H9 (cell line): ENCODE data around the gene SELENOI. TPM values are rescaled to one million over a fixed set of nuclear protein-coding genes. Genes with fewer than 3 reads are reported as not detected.

ENCODE experiments used
- DNase-seq: peaks from one replicate; pipeline ENCODE4 v3.0.0-alpha.2; 2017
- H2AFZ ChIP-seq: one replicate; pipeline ENCODE4 v1.6.1; 2013; ENCODE audit warnings: mild to moderate bottlenecking, low read length, control low read depth, moderate library complexity
- H2AK5ac ChIP-seq: 2 replicates; pipeline ENCODE4 v1.6.1; 2013; ENCODE audit warnings: low read length, control low read depth, mixed read lengths; ENCODE audit not compliant: insufficient read length
- H2BK120ac ChIP-seq: one replicate; pipeline ENCODE4 v1.6.1; 2013; ENCODE audit warnings: low read depth, mild to moderate bottlenecking, low read length, control low read depth, inconsistent platforms; ENCODE audit not compliant: poor library complexity, severe bottlenecking
- H2BK12ac ChIP-seq: 2 replicates; pipeline ENCODE4 v1.6.1; 2013; ENCODE audit warnings: low read length, control low read depth, mixed read lengths, low read depth; ENCODE audit not compliant: insufficient read length
- H2BK15ac ChIP-seq: 2 replicates; pipeline ENCODE4 v1.6.1; 2013; ENCODE audit warnings: low read depth, low read length, control low read depth
- H2BK20ac ChIP-seq: one replicate; pipeline ENCODE4 v1.6.1; 2013; ENCODE audit warnings: low read depth, mild to moderate bottlenecking, low read length, control low read depth, inconsistent platforms; ENCODE audit not compliant: poor library complexity, severe bottlenecking
- H2BK5ac ChIP-seq: 2 replicates; pipeline ENCODE4 v1.6.1; 2013; ENCODE audit warnings: low read length, control low read depth, mixed read lengths; ENCODE audit not compliant: insufficient read length
- H3K14ac ChIP-seq: 2 replicates; pipeline ENCODE4 v1.6.1; 2013; ENCODE audit warnings: low read length, control low read depth; ENCODE audit not compliant: insufficient read depth
- H3K18ac ChIP-seq: 2 replicates; pipeline ENCODE4 v1.6.1; 2013; ENCODE audit warnings: low read depth, mild to moderate bottlenecking, mixed read lengths, low read length, control low read depth; ENCODE audit not compliant: insufficient read length
- H3K23ac ChIP-seq: 2 replicates; pipeline ENCODE4 v1.6.1; 2013; ENCODE audit warnings: low read length, control low read depth, mixed read lengths, low read depth; ENCODE audit not compliant: insufficient read length
- H3K23me2 ChIP-seq: 2 replicates; pipeline ENCODE4 v1.6.1; 2013; ENCODE audit warnings: low read depth, mild to moderate bottlenecking, mixed read lengths, low read length, control low read depth; ENCODE audit not compliant: insufficient read length, poor library complexity, severe bottlenecking
- H3K27ac ChIP-seq: 2 replicates; pipeline ENCODE4 v1.5.1; 2013; ENCODE audit warnings: low read length, control low read depth, mixed read lengths, low read depth; ENCODE audit not compliant: insufficient read length
- H3K27me3 ChIP-seq: 2 replicates; pipeline ENCODE4 v1.6.1; 2013; ENCODE audit warnings: low read length, control low read depth, inconsistent platforms; ENCODE audit not compliant: insufficient read depth
- H3K4ac ChIP-seq: 2 replicates; pipeline ENCODE4 v1.6.1; 2013; ENCODE audit warnings: low read depth, mild to moderate bottlenecking, control low read depth, inconsistent platforms, low read length, moderate library complexity
- H3K4me1 ChIP-seq: 2 replicates; pipeline ENCODE4 v1.6.1; 2013; ENCODE audit warnings: low read length, control low read depth, inconsistent platforms; ENCODE audit not compliant: insufficient read depth
- H3K4me2 ChIP-seq: 2 replicates; pipeline ENCODE4 v1.6.1; 2013; ENCODE audit warnings: low read length, control low read depth, mixed read lengths; ENCODE audit not compliant: insufficient read length, insufficient read depth
- H3K56ac ChIP-seq: 2 replicates; pipeline ENCODE4 v1.6.1; 2013; ENCODE audit warnings: low read depth, mild to moderate bottlenecking, mixed read lengths, low read length, control low read depth; ENCODE audit not compliant: insufficient read length
- H3K79me1 ChIP-seq: 2 replicates; pipeline ENCODE4 v1.6.1; 2013; ENCODE audit warnings: low read depth, mild to moderate bottlenecking, moderate library complexity, low read length, control low read depth, inconsistent platforms; ENCODE audit not compliant: insufficient read depth, poor library complexity, severe bottlenecking
- H3K79me2 ChIP-seq: 2 replicates; pipeline ENCODE4 v1.6.1; 2013; ENCODE audit warnings: low read length, control low read depth, inconsistent platforms; ENCODE audit not compliant: insufficient read depth
- H3K9ac ChIP-seq: 2 replicates; pipeline ENCODE4 v1.6.1; 2013; ENCODE audit warnings: low read length, control low read depth, mixed read lengths; ENCODE audit not compliant: insufficient read length; ENCODE audit errors: extremely low read depth
- H3K9me3 ChIP-seq: one replicate; pipeline ENCODE4 v1.6.1; 2013; ENCODE audit warnings: low read depth, low read length, inconsistent platforms; ENCODE audit not compliant: control insufficient read depth
- H3T11ph ChIP-seq: one replicate; pipeline ENCODE4 v1.6.1; 2013; ENCODE audit warnings: mild to moderate bottlenecking, low read length, control low read depth, inconsistent platforms
- H4K20me1 ChIP-seq: one replicate; pipeline ENCODE4 v1.6.1; 2013; ENCODE audit not compliant: control insufficient read depth, insufficient read length, insufficient read depth
- H4K5ac ChIP-seq: 2 replicates; pipeline ENCODE4 v1.6.1; 2013; ENCODE audit warnings: low read depth, mild to moderate bottlenecking, mixed read lengths, low read length, control low read depth; ENCODE audit not compliant: insufficient read length
- H4K8ac ChIP-seq: replicated peaks from 2 replicates; pipeline ENCODE4 v1.6.1; 2013; ENCODE audit warnings: low read length, control low read depth, mixed read lengths, low read depth; ENCODE audit not compliant: insufficient read length
- H4K91ac ChIP-seq: 2 replicates; pipeline ENCODE4 v1.6.1; 2013; ENCODE audit warnings: low read depth, mild to moderate bottlenecking, moderate library complexity, mixed read lengths, low read length, control low read depth; ENCODE audit not compliant: insufficient read length
- H3K27ac Mint-ChIP-seq, 3 experiments: 2 replicates in 2 of 3; 3 replicates in 1 of 3; pipeline ENCODE4 v1.8.0; 2020 to 2021; ENCODE audit warnings: mixed read lengths in 3 of 3, mild to moderate bottlenecking in 1 of 3, moderate library complexity in 1 of 3
- H3K27me3 Mint-ChIP-seq: 2 replicates; pipeline ENCODE4 v1.8.0; 2021; ENCODE audit warnings: low read depth, mild to moderate bottlenecking, moderate library complexity, mixed read lengths
- H3K36me3 Mint-ChIP-seq, 3 experiments: 2 replicates in 2 of 3; 3 replicates in 1 of 3; pipeline ENCODE4 v1.8.0; 2020 to 2021; ENCODE audit warnings: low read depth in 3 of 3, mixed read lengths in 3 of 3; ENCODE audit not compliant: insufficient read depth in 1 of 3
- H3K4me1 Mint-ChIP-seq, 2 experiments: 2 replicates each; pipeline ENCODE4 v1.8.0; 2020; ENCODE audit warnings: mixed read lengths in 2 of 2
- H3K4me3 Mint-ChIP-seq, 2 experiments: 2 replicates in 1 of 2; 3 replicates in 1 of 2; pipeline ENCODE4 v1.8.0; 2020 to 2021; ENCODE audit warnings: mild to moderate bottlenecking in 2 of 2, mixed read lengths in 2 of 2, moderate library complexity in 1 of 2
- H3K9me3 Mint-ChIP-seq, 2 experiments: 2 replicates in 1 of 2; 3 replicates in 1 of 2; pipeline ENCODE4 v1.8.0; 2020; ENCODE audit warnings: mild to moderate bottlenecking in 2 of 2, mixed read lengths in 2 of 2, moderate library complexity in 1 of 2
- CTCF ChIP-seq: fragments of 200-600 bp; sonication (generic); conservative IDR thresholded peaks from 3 replicates; pipeline ENCODE4 v1.8.0; 2021; ENCODE audit warnings: antibody characterized with exemption, mild to moderate bottlenecking
- WGBS: extraction: QIAGEN DNeasy Blood & Tissue Kit; methylation state at CpG from one replicate; pipeline ENCODE4 v1.1.7; 2013; ENCODE audit warnings: missing lambda C conversion rate, low lambda C conversion rate, mixed read lengths; ENCODE audit not compliant: insufficient read length; ENCODE audit errors: extremely low coverage; 5-methylcytosine and 5-hydroxymethylcytosine counted together
- total RNA-seq: library from RNA; stranded (reverse); gene quantifications from 2 replicates; pipeline ENCODE4 v1.2.1, GENCODE V29; 2021

The SELENOI gene
- total RNA-seq, 1 experiment from 2014 or later, result 41.9 TPM

- Mint-ChIP-seq H3K4me1 (peaks cover 0 to 7% of the 10 kb centered on the region in 2 experiments; a peak in 1 of 4 replicates), H3K4me3 (no peak overlapping the region), H3K36me3 (no peaks in the 10 kb centered on the region), H3K9me3 (no peaks in the 10 kb centered on the region), H3K27me3 (peaks cover 3% of the 10 kb centered on the region; the same call in 1 of the 2 replicates), H3K27ac (no peak overlapping the region)
- Histone ChIP-seq H3K18ac (no peak overlapping the region), H3T11ph (no peak overlapping the region), H3K56ac (no peak overlapping the region), H2BK12ac (no peak overlapping the region), H3K23me2 (peaks cover 3% of the 10 kb centered on the region), H4K5ac (no peak overlapping the region), H4K91ac (no peak overlapping the region), H4K8ac (no peak overlapping the region), H3K9me3 (no peaks in the 10 kb centered on the region), H3K27ac (no peak overlapping the region), H2AK5ac (no peak overlapping the region), H3K4me1 (0 out of 2 replicates have a peak, but pooled peaks cover 1% of the 10 kb centered on the region), H2BK5ac (no peak overlapping the region), H2BK15ac (no peak overlapping the region), H3K4me2 (no peak overlapping the region), H2BK20ac (no peak overlapping the region), H3K4ac (no peak overlapping the region), H4K20me1 (no peaks in the 10 kb centered on the region), H3K14ac (no peak overlapping the region), H3K79me2 (no peaks in the 10 kb centered on the region), H3K27me3 (no peaks in the 10 kb centered on the region), H2AFZ (no peak overlapping the region), H3K79me1 (no peaks in the 10 kb centered on the region), H3K9ac (no peak overlapping the region), H2BK120ac (no peak overlapping the region), H3K23ac (no peak overlapping the region)
- no CpG with 5 or more reads among the region's 7 CpGs for WGBS
- TF ChIP-seq CTCF, result no peak
- no peak for DNase-seq
These were observed 84.9 kb downstream of the SELENOI start for GRCh38 chr2:26430826-26431225.
